Keratinocyte (primary cell): ENCODE measurements around the gene SLC2A4. TPM values are rescaled to one million over a fixed set of nuclear protein-coding genes. Genes with fewer than 3 reads are reported as not detected.

Experiments
- DNase-seq: peaks from one replicate; pipeline ENCODE4 v3.0.0-alpha.2; 2011; ENCODE audit warnings: low read depth, missing footprints, low spot score
- FAIRE-seq: peaks from 2 replicates; lab custom pipeline; 2011; peaks lifted over from hg19 to GRCh38; lab: Jason Lieb, UNC
- H2AFZ ChIP-seq: 2 replicates; pipeline ENCODE4 v1.6.0; 2012; ENCODE audit warnings: low read length, control low read depth, inconsistent platforms; ENCODE audit not compliant: control insufficient read depth
- H3K27ac ChIP-seq: 2 replicates; pipeline ENCODE4 v1.5.1; 2011; ENCODE audit warnings: low read length; ENCODE audit not compliant: control insufficient read depth, insufficient read depth
- H3K27me3 ChIP-seq: 3 replicates; pipeline ENCODE4 v1.6.0; 2011; ENCODE audit warnings: low read length; ENCODE audit not compliant: control insufficient read depth, insufficient read depth; ENCODE audit errors: extremely low read depth
- H3K36me3 ChIP-seq, 2 experiments: 2 replicates in 1 of 2; 3 replicates in 1 of 2; pipeline ENCODE4 v1.5.1; 2011; ENCODE audit warnings: low read length in 2 of 2, mild to moderate bottlenecking in 1 of 2; ENCODE audit not compliant: control insufficient read depth in 2 of 2, insufficient read depth in 2 of 2; ENCODE audit errors: extremely low read depth in 1 of 2
- H3K4me1 ChIP-seq: 3 replicates; pipeline ENCODE4 v1.5.1; 2011; ENCODE audit warnings: low read length; ENCODE audit not compliant: control insufficient read depth, insufficient read depth; ENCODE audit errors: extremely low read depth
- H3K4me2 ChIP-seq: 3 replicates; pipeline ENCODE4 v1.6.0; 2011; ENCODE audit warnings: low read depth, low read length; ENCODE audit not compliant: control insufficient read depth, insufficient read depth; ENCODE audit errors: extremely low read depth
- H3K4me3 ChIP-seq, 3 experiments: fragments of 200-600 bp in 1 of 3; sonication (generic) in 1 of 3; 2 replicates in 2 of 3; 3 replicates in 1 of 3; pipeline ENCODE4 v1.5.1; 2011 to 2016; ENCODE audit warnings: low read length in 3 of 3, mild to moderate bottlenecking in 3 of 3, control low read depth in 2 of 3, inconsistent platforms in 1 of 3, low read depth in 1 of 3, mixed read lengths in 1 of 3, mixed run types in 1 of 3, moderate library complexity in 1 of 3; ENCODE audit not compliant: control insufficient read depth in 2 of 3, insufficient read depth in 2 of 3; ENCODE audit errors: extremely low read depth in 1 of 3
- H3K79me2 ChIP-seq: 2 replicates; pipeline ENCODE4 v1.6.0; 2012; ENCODE audit warnings: low read length; ENCODE audit not compliant: control insufficient read depth, insufficient read depth
- H3K9ac ChIP-seq: 3 replicates; pipeline ENCODE4 v1.6.0; 2011; ENCODE audit warnings: low read length; ENCODE audit not compliant: control insufficient read depth, insufficient read depth; ENCODE audit errors: extremely low read depth
- H3K9me1 ChIP-seq: 3 replicates; pipeline ENCODE4 v1.6.0; 2011; ENCODE audit warnings: low read length; ENCODE audit not compliant: control insufficient read depth, insufficient read depth; ENCODE audit errors: extremely low read depth
- H3K9me3 ChIP-seq: 2 replicates; pipeline ENCODE4 v1.5.1; 2012; ENCODE audit warnings: low read depth, low read length; ENCODE audit not compliant: control insufficient read depth
- H4K20me1 ChIP-seq: 3 replicates; pipeline ENCODE4 v1.6.0; 2011; ENCODE audit warnings: low read length; ENCODE audit not compliant: control insufficient read depth, insufficient read depth; ENCODE audit errors: extremely low read depth
- CTCF ChIP-seq, 3 experiments: IDR thresholded peaks in 1 of 3; conservative IDR thresholded peaks in 1 of 3; optimal IDR thresholded peaks in 1 of 3; 2 replicates in 2 of 3; 3 replicates in 1 of 3; pipeline versions ENCODE3 to v1.5.1; 2011; ENCODE audit warnings: low read length in 3 of 3, mild to moderate bottlenecking in 3 of 3, moderate library complexity in 2 of 3, control low read depth in 1 of 3, inconsistent platforms in 1 of 3; ENCODE audit not compliant: insufficient read depth in 2 of 3; ENCODE audit errors: extremely low read depth in 1 of 3
- EZH2 ChIP-seq: IDR thresholded peaks from one replicate; pipeline ENCODE4 v1.6.1; 2012; ENCODE audit warnings: inconsistent platforms, mild to moderate bottlenecking, low read length, moderate library complexity
- dilution Hi-C: fragments of 300-500 bp; cut with MboI; formaldehyde crosslinking; loops from one replicate; pipeline ENCODE4 v1.7.0; 2020; ENCODE audit warnings: low sequenced_read_pairs; ENCODE audit not compliant: extremely low pct_ligation_motif_present
- polyA plus RNA-seq, 5 experiments: library from polyadenylated mRNA; depleted of rRNA in 3 of 5; stranded (reverse) in 3 of 5; stranded (forward) in 1 of 5; unstranded in 1 of 5; fragments of >200 nt; gene quantifications; 1 replicate in 1 of 5; 2 replicates in 3 of 5; 3 replicates in 1 of 5; pipeline versions ENCODE4 v1.2.1 to v1.2.3, GENCODE V29; 2011 to 2012; ENCODE audit warnings: missing spikeins in 2 of 5, low read depth in 1 of 5, low replicate concordance in 1 of 5

Gene SLC2A4
- polyA plus RNA-seq, 1 donor (not counting 4 experiments of a cell fraction or from before 2014, with no cell fraction given): not detected

GRCh38 chr17:7238420-7239090, 43.0 kb upstream of the SLC2A4 start:
- peak overlapping the region; percentile 84 for H3K27ac ChIP-seq
- H3K9me3 ChIP-seq: no peaks in the 10 kb centered on the region
- H3K36me3 ChIP-seq: peaks cover 17 to 31% of the 10 kb centered on the region in 2 experiments
- H3K9ac ChIP-seq: peak overlapping the region; percentile 97
- H3K4me3 ChIP-seq: peak overlapping the region; percentile 87 to 95 (median 90)
- peak overlapping the region; percentile 12 for H3K4me2 ChIP-seq
- dilution Hi-C loops: no loop called here
- FAIRE-seq: no peak
- DNase-seq: no peak
- H3K27me3 ChIP-seq: no peaks in the 10 kb centered on the region
- H4K20me1 ChIP-seq: no peaks in the 10 kb centered on the region
- TF ChIP-seq EZH2 (no peak), CTCF (optimal IDR thresholded peaks at IDR 0.05 in 1 of 3, IDR thresholded peaks at IDR 0.05 in 1 of 3, conservative IDR thresholded peaks at IDR 0.05 in 1 of 3; ENCODE audit: extremely low read depth in 1 of 3, insufficient read depth in 2 of 3, low read length in 3 of 3) (no peak)
- no peak overlapping the region for H2AFZ ChIP-seq
- no peaks in the 10 kb centered on the region for H3K9me1 ChIP-seq
- peaks cover 41% of the 10 kb centered on the region for H3K4me1 ChIP-seq
- peaks cover 44% of the 10 kb centered on the region for H3K79me2 ChIP-seq

DNA sequence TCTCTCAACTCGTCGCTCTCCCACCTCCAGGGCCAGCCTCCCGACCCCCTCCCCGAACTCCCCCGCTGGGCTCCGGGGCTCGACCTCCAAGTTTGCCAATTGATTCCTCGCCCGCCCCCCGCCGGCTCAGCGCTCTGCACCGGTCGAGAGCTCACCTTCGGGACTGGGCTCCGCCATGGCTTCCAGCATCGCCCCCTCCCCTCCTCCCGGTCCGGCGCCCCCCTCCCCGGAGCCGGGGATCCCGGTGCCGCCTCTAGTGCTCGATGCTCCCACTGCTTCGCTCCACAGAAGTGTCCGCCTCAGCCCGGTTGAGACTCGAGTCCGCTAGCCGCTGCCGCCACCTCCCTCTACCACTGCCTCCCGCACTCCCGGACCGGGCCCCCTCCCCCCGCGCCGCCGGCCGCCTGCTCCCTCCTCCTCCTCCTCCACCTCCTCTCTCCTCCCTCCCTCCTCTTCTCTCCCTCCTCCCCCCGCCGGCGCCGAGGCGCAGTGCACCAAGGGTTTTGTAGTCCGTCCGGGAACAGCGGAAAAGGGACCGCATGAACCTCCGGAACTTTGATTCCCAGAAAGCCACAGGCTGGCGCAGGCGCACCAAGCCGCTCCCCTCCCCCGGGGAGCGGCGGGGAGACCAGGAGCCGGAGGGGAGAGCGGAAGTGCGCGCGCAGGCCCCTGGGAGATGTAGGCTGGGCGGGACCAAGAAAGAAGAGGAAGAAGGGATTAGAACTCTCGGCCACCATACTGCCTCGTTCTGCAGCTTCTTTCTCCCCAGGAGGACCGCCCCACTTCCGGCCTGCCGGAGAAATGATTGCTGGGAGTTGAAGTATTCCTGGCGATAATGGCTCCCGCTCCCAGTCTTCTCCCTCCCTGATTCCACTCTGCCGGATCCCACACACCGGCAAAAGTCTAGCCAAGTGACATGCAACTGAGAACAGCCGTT, 42.2 kb upstream of the SLC2A4 start, which contains the start of gene PHF23:
TSS of gene PHF23 (minus strand) at position 367 of the 937 bp plus-strand sequence. CDS start at position 189, 178 bp downstream.
- Histone ChIP-seq H3K27ac (peak within 1 kb of the TSS; percentile 84), H3K9ac (peak within 1 kb of the TSS; percentile 97), H3K4me1 (peaks cover 41% of the 10 kb centered on the region), H3K9me3 (no peaks in the 10 kb centered on the region), H3K9me1 (no peaks in the 10 kb centered on the region), H3K4me2 (peak within 1 kb of the TSS; percentile 86), H3K4me3 (peak within 1 kb of the TSS; percentile 87 to 95 (median 90)), H3K27me3 (no peaks in the 10 kb centered on the region), H4K20me1 (no peaks in the 10 kb centered on the region), H3K36me3 (peaks cover 20 to 35% of the 10 kb centered on the region in 2 experiments), H3K79me2 (peaks cover 40% of the 10 kb centered on the region), H2AFZ (no peak within 1 kb of the TSS)
- FAIRE-seq (peak; percentile 92), DNase-seq (peak; percentile 94)
- TF ChIP-seq CTCF (optimal IDR thresholded peaks at IDR 0.05 in 1 of 3, IDR thresholded peaks at IDR 0.05 in 1 of 3, conservative IDR thresholded peaks at IDR 0.05 in 1 of 3; ENCODE audit: extremely low read depth in 1 of 3, insufficient read depth in 2 of 3, low read length in 3 of 3) (no peak), EZH2 (no peak)
- dilution Hi-C loops: no loop called here
